ENCODE data around the gene TMUB2. TPM values are rescaled to one million over a fixed set of nuclear protein-coding genes. Genes with fewer than 3 reads are reported as not detected.

The TMUB2 gene
- total and polyA plus RNA-seq, 2 of the 13 experiments (the other 11 are each of a cell fraction or from before 2014, with no cell fraction given), result 26.9 to 50.8 TPM

- CTCF ChIA-PET (ENCODE audit: low intra/inter-chr PET ratio, low total read pairs), result no interaction called here
- in situ Hi-C loops (cut with HindIII; ENCODE audit: extremely low pct_ligation_motif_present, low pct_unique_long_range_greater_than_20kb) (loop anchor here (5.0 kb wide), 1 partner anchor 104 kb away; no protein-coding TSS in a partner anchor), intact Hi-C loops (cut with micrococcal nuclease; ENCODE audit: unreplicated experiment) (no loop called here)
- 43% methylated on average over 7 of the region's 7 CpGs for WGBS (ENCODE audit: low lambda C conversion rate)
- no peak overlapping the region for H3K4me2 ChIP-seq (ENCODE audit: low read depth, low read length)
- no peak for FAIRE-seq
- peaks cover 17% of the 10 kb centered on the region for H3K4me1 ChIP-seq (ENCODE audit: insufficient read depth, low read length)
- H3K36me3 ChIP-seq (replicated peaks in 1 of 2; ENCODE audit: control insufficient read depth in 1 of 2, insufficient read depth in 2 of 2, low read length in 2 of 2), result no peaks in the 10 kb centered on the region
- DNase-seq (ENCODE audit: low spot score), result no peak
- no peak overlapping the region for H2AFZ ChIP-seq (ENCODE audit: low read length)
- H3K9me3 ChIP-seq (ENCODE audit: low read length), result no peaks in the 10 kb centered on the region
- H3K79me2 ChIP-seq (ENCODE audit: insufficient read depth, low read length), result peaks cover 6% of the 10 kb centered on the region
- ATAC-seq, result no peak
- peaks cover 0 to 14% of the 10 kb centered on the region in 2 experiments; a peak in 3 of 5 replicates for H3K27me3 ChIP-seq (ENCODE audit: control insufficient read depth in 1 of 2, insufficient read depth in 2 of 2, low read length in 2 of 2)
- no peak overlapping the region for H3K27ac ChIP-seq (ENCODE audit: extremely low read length, insufficient read depth, low read length)
- POLR2A ChIA-PET, result no interaction called here
- H3K9ac ChIP-seq (ENCODE audit: insufficient read depth, low read depth, low read length), result no peak overlapping the region
- no peaks in the 10 kb centered on the region; the same call in 1 of the 2 replicates for H4K20me1 ChIP-seq (ENCODE audit: insufficient read depth, low read length)
- H3K4me3 ChIP-seq (replicated peaks in 1 of 3; ENCODE audit: insufficient read depth in 1 of 3, low read depth in 2 of 3, low read length in 3 of 3), result no peak overlapping the region
- BruUV-seq (replicated peaks), result no TSS peak
- no peak for TF ChIP-seq CENPBD1 (CRISPR knock-in tag; IDR thresholded peaks at IDR 0.05; ENCODE audit: borderline replicate concordance, low read depth)
- no peak for TF ChIP-seq ZBTB43 (CRISPR knock-in tag; conservative IDR thresholded peaks at IDR 0.05)
- TF ChIP-seq RFXANK (CRISPR knock-in tag; IDR thresholded peaks at IDR 0.05), result no peak
- no peak for TF ChIP-seq ZNF646 (CRISPR knock-in tag; IDR thresholded peaks at IDR 0.05)
- TF ChIP-seq ZNF331 (CRISPR knock-in tag; IDR thresholded peaks at IDR 0.05), result no peak
- no peak for TF ChIP-seq RBM39 (IDR thresholded peaks at IDR 0.05; ENCODE audit: low read depth, low read length, poor library complexity, severe bottlenecking)
- no peak for TF ChIP-seq ZNF550 (CRISPR knock-in tag; IDR thresholded peaks at IDR 0.05; ENCODE audit: borderline replicate concordance)
- TF ChIP-seq DRAP1 (CRISPR knock-in tag; IDR thresholded peaks at IDR 0.05), result no peak
- no peak for TF ChIP-seq BCLAF1 (IDR thresholded peaks at IDR 0.05)
These were observed 36.8 kb downstream of the TMUB2 start for GRCh38 chr17:44223541-44224071.

Measured in HepG2 (cell line).